ENCODE results near the gene GLT1D1. TPM values are rescaled to one million over a fixed set of nuclear protein-coding genes. Genes with fewer than 3 reads are reported as not detected.

GLT1D1 gene
- total RNA-seq, 1 donor from 2014 or later = 5.4 TPM

DNA sequence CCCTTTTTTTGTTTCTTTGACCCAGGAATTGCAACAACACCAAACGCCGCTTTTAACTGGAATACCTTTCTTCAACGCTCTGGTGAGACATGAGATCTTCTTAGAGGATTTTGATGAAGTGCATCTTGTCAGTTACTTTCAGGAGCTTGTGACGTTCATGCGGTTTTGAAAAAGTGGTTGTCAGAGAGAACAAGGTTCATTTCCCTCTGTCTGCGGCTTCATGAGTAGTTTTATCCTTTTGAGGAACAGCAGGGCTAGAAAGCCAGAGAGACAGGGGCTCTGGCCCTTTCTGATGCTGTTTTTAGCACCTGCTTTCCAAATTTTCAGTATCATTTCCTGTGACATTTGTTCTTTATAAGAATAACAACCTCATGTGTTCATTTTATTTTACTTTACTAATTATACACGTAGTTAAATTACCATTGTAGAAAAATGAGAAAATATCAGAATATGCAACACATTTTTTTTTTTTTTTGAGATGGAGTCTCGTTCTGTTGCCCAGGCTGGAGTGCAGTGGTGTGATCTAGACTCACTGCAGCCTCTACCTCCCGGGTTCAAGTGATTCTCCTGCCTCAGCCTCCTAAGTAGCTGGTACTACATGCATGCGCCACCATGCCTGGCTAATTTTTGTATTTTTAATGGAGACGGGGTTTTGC, 61.8 kb downstream of the GLT1D1 start:
- no peaks in the 10 kb centered on the region for H3K36me3 Mint-ChIP-seq
- Histone ChIP-seq H3K27me3 (no peaks in the 10 kb centered on the region), H3K27ac (no peak overlapping the region), H3K4me2 (no peak overlapping the region), H3K9me3 (ENCODE audit: low read depth) (no peaks in the 10 kb centered on the region), H3K4me1 (no peaks in the 10 kb centered on the region), H3F3A (ENCODE audit: low read depth) (no peaks in the 10 kb centered on the region), H4K20me1 (ENCODE audit: low read depth) (no peaks in the 10 kb centered on the region), H2AFZ (replicated peaks) (no peak overlapping the region), H3K79me2 (ENCODE audit: low read depth) (no peaks in the 10 kb centered on the region), H3K36me3 (no peaks in the 10 kb centered on the region), H3K4me3 (no peak overlapping the region), H3K9ac (no peak overlapping the region)
- no peak overlapping the region for H3K4me3 Mint-ChIP-seq
- H3K9me3 Mint-ChIP-seq = no peaks in the 10 kb centered on the region
- no peak overlapping the region for H3K27ac Mint-ChIP-seq
- H3K4me1 Mint-ChIP-seq = peaks cover 5% of the 10 kb centered on the region
- DNase-seq (ENCODE audit: low spot score) = no peak
- TF ChIP-seq EZH2 (IDR thresholded peaks at IDR 0.05) (no peak), EZH2phosphoT487 (IDR thresholded peaks at IDR 0.05) (no peak)
- TF ChIP-seq, protein P1, sequence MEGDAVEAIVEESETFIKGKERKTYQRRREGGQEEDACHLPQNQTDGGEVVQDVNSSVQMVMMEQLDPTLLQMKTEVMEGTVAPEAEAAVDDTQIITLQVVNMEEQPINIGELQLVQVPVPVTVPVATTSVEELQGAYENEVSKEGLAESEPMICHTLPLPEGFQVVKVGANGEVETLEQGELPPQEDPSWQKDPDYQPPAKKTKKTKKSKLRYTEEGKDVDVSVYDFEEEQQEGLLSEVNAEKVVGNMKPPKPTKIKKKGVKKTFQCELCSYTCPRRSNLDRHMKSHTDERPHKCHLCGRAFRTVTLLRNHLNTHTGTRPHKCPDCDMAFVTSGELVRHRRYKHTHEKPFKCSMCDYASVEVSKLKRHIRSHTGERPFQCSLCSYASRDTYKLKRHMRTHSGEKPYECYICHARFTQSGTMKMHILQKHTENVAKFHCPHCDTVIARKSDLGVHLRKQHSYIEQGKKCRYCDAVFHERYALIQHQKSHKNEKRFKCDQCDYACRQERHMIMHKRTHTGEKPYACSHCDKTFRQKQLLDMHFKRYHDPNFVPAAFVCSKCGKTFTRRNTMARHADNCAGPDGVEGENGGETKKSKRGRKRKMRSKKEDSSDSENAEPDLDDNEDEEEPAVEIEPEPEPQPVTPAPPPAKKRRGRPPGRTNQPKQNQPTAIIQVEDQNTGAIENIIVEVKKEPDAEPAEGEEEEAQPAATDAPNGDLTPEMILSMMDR (IDR thresholded peaks at IDR 0.05) = no peak
- H3K27me3 Mint-ChIP-seq (ENCODE audit: insufficient read depth, low read depth) = peaks cover 4% of the 10 kb centered on the region

DNA sequence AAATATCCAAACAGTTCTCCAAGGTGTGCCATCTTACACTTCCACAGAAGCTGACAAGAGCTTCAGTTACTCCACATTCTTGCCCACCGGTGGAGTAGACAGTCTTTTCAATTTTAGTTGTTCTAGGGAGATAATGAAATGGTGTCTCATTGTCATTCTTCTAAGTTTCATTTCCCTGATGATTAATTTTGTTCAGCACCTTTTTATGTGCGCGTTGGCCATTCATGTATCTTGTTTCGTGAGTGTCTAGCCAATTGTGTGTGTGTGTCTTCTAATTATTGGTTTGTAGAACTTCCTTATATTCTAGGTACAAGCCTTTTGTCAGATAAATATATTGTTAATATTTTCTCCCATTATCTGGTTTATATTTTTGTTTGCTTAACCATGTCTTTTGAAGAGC, 63.1 kb downstream of the GLT1D1 start:
- Histone ChIP-seq H3K27ac (no peak overlapping the region), H3K4me3 (no peak overlapping the region), H3K9me3 (ENCODE audit: low read depth) (no peaks in the 10 kb centered on the region), H3F3A (ENCODE audit: low read depth) (no peaks in the 10 kb centered on the region), H4K20me1 (ENCODE audit: low read depth) (no peaks in the 10 kb centered on the region), H3K9ac (no peak overlapping the region), H3K4me2 (no peak overlapping the region), H3K79me2 (ENCODE audit: low read depth) (no peaks in the 10 kb centered on the region), H3K27me3 (no peaks in the 10 kb centered on the region), H3K36me3 (no peaks in the 10 kb centered on the region), H3K4me1 (no peaks in the 10 kb centered on the region), H2AFZ (replicated peaks) (no peak overlapping the region)
- no peak overlapping the region for H3K27ac Mint-ChIP-seq
- H3K9me3 Mint-ChIP-seq = no peaks in the 10 kb centered on the region
- H3K27me3 Mint-ChIP-seq (ENCODE audit: insufficient read depth, low read depth) = peaks cover 4% of the 10 kb centered on the region
- H3K4me3 Mint-ChIP-seq = no peak overlapping the region
- peaks cover 5% of the 10 kb centered on the region for H3K4me1 Mint-ChIP-seq
- TF ChIP-seq EZH2phosphoT487 (IDR thresholded peaks at IDR 0.05) = no peak
- TF ChIP-seq, protein P1 (IDR thresholded peaks at IDR 0.05) = no peak
- no peak for TF ChIP-seq EZH2 (IDR thresholded peaks at IDR 0.05)
- H3K36me3 Mint-ChIP-seq = no peaks in the 10 kb centered on the region
- DNase-seq (ENCODE audit: low spot score) = no peak

DNA sequence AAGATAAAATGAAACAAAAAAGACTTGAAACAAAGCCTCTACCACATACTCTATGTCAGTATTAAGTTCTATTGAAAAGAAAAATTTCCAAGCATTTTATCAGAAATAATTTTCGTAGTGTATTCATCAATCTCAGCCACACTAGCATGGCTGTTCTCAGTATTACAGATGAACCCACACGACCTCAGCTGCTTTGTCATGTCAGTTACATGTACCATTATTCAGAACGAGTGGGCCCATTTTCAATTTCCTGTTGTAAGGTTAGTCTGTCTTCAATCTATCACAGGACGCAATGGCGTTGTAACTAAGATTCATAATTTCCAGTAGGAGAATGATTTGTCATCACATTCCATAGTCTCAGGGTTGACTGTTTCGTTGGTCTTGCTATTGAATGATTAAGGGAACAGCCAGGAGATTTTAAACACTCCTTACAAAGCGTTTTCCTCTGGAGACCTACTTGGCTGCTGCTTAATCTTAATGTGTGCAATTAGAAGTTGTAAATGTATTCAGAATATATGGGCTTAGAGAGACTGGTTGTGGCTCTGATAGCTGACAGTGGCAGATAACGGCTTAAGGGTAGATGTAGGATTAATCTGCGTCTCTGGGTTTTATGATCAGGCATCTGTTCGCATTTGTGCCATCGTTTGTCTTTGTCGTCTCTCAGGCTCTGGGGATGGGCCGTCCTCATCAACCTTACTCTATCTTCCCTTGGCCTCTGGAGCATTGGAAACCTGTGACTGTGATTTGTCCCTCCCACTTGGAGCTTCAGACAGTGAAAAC, 65.4 kb downstream of the GLT1D1 start:
- H3K9me3 Mint-ChIP-seq = no peaks in the 10 kb centered on the region
- Histone ChIP-seq H3K4me1 (no peaks in the 10 kb centered on the region), H3F3A (ENCODE audit: low read depth) (no peaks in the 10 kb centered on the region), H3K79me2 (ENCODE audit: low read depth) (no peaks in the 10 kb centered on the region), H3K27ac (no peak overlapping the region), H3K9ac (no peak overlapping the region), H3K4me3 (no peak overlapping the region), H3K36me3 (no peaks in the 10 kb centered on the region), H3K9me3 (ENCODE audit: low read depth) (no peaks in the 10 kb centered on the region), H4K20me1 (ENCODE audit: low read depth) (no peaks in the 10 kb centered on the region), H3K27me3 (no peaks in the 10 kb centered on the region), H3K4me2 (no peak overlapping the region), H2AFZ (replicated peaks) (no peak overlapping the region)
- no peaks in the 10 kb centered on the region for H3K36me3 Mint-ChIP-seq
- H3K4me3 Mint-ChIP-seq = no peak overlapping the region
- TF ChIP-seq EZH2 (IDR thresholded peaks at IDR 0.05) (no peak), EZH2phosphoT487 (IDR thresholded peaks at IDR 0.05) (no peak)
- TF ChIP-seq, protein P1 (IDR thresholded peaks at IDR 0.05) = no peak
- H3K27me3 Mint-ChIP-seq (ENCODE audit: insufficient read depth, low read depth) = no peaks in the 10 kb centered on the region
- H3K4me1 Mint-ChIP-seq = no peaks in the 10 kb centered on the region
- H3K27ac Mint-ChIP-seq = no peak overlapping the region
- no peak for DNase-seq (ENCODE audit: low spot score)
